BLaER1 (cell line): ENCODE data around the gene LCLAT1.
"Not testable (repeated sequence)": the region's sequence is repeated elsewhere in the genome, so short reads cannot be mapped to it uniquely, and the experiment has no call there.

Source experiments
- H3K27ac ChIP-seq: shearing (Covaris generic); formaldehyde crosslinking; 2 replicates; pipeline ENCODE4 v1.8.1; 2022
- H3K27me3 ChIP-seq: shearing (Covaris generic); formaldehyde crosslinking; 2 replicates; pipeline ENCODE4 v1.8.1; 2022
- H3K36me3 ChIP-seq: shearing (Covaris generic); formaldehyde crosslinking; 2 replicates; pipeline ENCODE4 v1.8.1; 2022
- H3K4me1 ChIP-seq: shearing (Covaris generic); formaldehyde crosslinking; 2 replicates; pipeline ENCODE4 v1.8.1; 2022
- H3K4me2 ChIP-seq: shearing (Covaris generic); formaldehyde crosslinking; 2 replicates; pipeline ENCODE4 v1.8.1; 2022
- H3K4me3 ChIP-seq: shearing (Covaris generic); formaldehyde crosslinking; 2 replicates; pipeline ENCODE4 v1.8.1; 2022
- H3K9ac ChIP-seq: shearing (Covaris generic); formaldehyde crosslinking; 2 replicates; pipeline ENCODE4 v1.8.1; 2022
- H3K9me3 ChIP-seq: shearing (Covaris generic); formaldehyde crosslinking; 2 replicates; pipeline ENCODE4 v1.8.1; 2022
- H4K20me1 ChIP-seq: shearing (Covaris generic); formaldehyde crosslinking; 2 replicates; pipeline ENCODE4 v1.8.1; 2022
- Cebpa-rat ChIP-seq: shearing (Covaris generic); IDR thresholded peaks from 2 replicates; pipeline ENCODE4 v1.8.1; 2022

Gene LCLAT1

GRCh38 chr2:30465171-30465545, 18.1 kb downstream of the LCLAT1 start:
- no peak overlapping the region for H3K4me3 ChIP-seq
- H4K20me1 ChIP-seq = peaks cover 32% of the 10 kb centered on the region; the same call in 1 of the 2 replicates
- peaks cover 24% of the 10 kb centered on the region for H3K9me3 ChIP-seq
- H3K4me2 ChIP-seq = no peak overlapping the region
- no peak overlapping the region for H3K9ac ChIP-seq
- no peak overlapping the region for H3K27ac ChIP-seq
- no peaks in the 10 kb centered on the region for H3K27me3 ChIP-seq
- TF ChIP-seq Cebpa-rat = no peak
- peaks cover 12% of the 10 kb centered on the region for H3K36me3 ChIP-seq
- peaks cover 9% of the 10 kb centered on the region for H3K4me1 ChIP-seq

DNA sequence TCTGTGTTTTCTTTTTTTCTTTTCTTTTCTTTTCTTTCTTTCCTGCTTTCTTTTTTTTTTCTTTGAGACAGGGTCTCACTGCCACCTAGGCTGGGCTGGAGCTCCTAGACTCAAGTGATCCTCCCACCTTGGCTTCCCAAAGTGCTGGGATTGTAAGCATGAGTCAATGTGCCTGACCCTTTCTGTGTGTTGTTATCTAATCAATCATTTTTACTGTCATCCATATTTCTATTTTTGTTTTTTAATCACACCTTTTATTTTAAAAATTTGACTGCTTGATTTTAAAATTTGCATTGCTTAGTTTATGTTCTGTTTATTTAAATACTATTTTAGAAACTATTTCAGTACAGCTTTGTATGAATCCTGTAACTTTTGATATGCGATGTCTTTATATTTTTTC, 19.2 kb downstream of the LCLAT1 start:
- Histone ChIP-seq H3K36me3 (peaks cover 4% of the 10 kb centered on the region), H3K27me3 (no peaks in the 10 kb centered on the region), H3K27ac (no peak overlapping the region), H3K4me3 (no peak overlapping the region), H4K20me1 (0 out of 2 replicates have a peak, but pooled peaks cover 22% of the 10 kb centered on the region), H3K4me1 (peaks cover 9% of the 10 kb centered on the region), H3K4me2 (no peak overlapping the region), H3K9me3 (peaks cover 27% of the 10 kb centered on the region), H3K9ac (no peak overlapping the region)
- TF ChIP-seq Cebpa-rat = no peak

- not testable (repeated sequence) for H3K36me3 ChIP-seq, H3K4me1 ChIP-seq, H3K9ac ChIP-seq, H3K4me3 ChIP-seq, H3K27me3 ChIP-seq, H3K4me2 ChIP-seq, H3K27ac ChIP-seq
- Histone ChIP-seq H4K20me1 (0 out of 2 replicates have a peak, but pooled peaks cover 20% of the 10 kb centered on the region), H3K9me3 (peaks cover 23% of the 10 kb centered on the region)
Measured at GRCh38 chr2:30467062-30467826, 20.2 kb downstream of the LCLAT1 start.

GRCh38 chr2:30470426-30470825, 23.4 kb downstream of the LCLAT1 start:
- Histone ChIP-seq H3K36me3 (no peaks in the 10 kb centered on the region; the same call in 1 of the 2 replicates), H3K4me1 (no peaks in the 10 kb centered on the region), H3K9ac (no peak overlapping the region), H3K9me3 (peaks cover 23% of the 10 kb centered on the region), H3K4me3 (no peak overlapping the region), H3K27ac (no peak overlapping the region), H3K27me3 (no peaks in the 10 kb centered on the region), H3K4me2 (no peak overlapping the region), H4K20me1 (peaks cover 16% of the 10 kb centered on the region)
- no peak for TF ChIP-seq Cebpa-rat

DNA sequence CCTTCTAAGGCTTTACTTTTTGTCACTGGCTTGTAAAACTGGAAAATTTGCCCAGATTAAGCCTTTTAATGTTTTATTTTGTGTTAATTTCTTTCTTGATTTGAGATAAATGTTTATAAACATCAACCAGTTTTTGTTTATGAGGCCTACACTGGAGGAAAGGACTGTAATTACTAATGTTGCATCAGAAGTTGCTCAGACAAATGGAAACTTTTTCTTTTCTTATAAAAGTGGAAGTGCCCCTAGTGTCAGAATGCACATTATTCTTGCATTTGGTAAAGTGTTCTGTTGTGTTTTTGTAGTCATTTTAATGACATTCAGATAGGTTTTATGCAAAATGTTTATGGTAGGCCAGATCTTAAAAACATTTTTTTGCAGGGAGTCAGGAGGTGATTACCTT, 25.3 kb downstream of the LCLAT1 start:
- Histone ChIP-seq H3K27me3 (no peaks in the 10 kb centered on the region), H3K9ac (no peak overlapping the region), H3K4me3 (no peak overlapping the region), H3K4me2 (no peak overlapping the region), H3K27ac (no peak overlapping the region), H3K4me1 (no peaks in the 10 kb centered on the region), H3K9me3 (peaks cover 23% of the 10 kb centered on the region), H4K20me1 (peaks cover 24% of the 10 kb centered on the region), H3K36me3 (no peaks in the 10 kb centered on the region; the same call in 1 of the 2 replicates)
- no peak for TF ChIP-seq Cebpa-rat

DNA sequence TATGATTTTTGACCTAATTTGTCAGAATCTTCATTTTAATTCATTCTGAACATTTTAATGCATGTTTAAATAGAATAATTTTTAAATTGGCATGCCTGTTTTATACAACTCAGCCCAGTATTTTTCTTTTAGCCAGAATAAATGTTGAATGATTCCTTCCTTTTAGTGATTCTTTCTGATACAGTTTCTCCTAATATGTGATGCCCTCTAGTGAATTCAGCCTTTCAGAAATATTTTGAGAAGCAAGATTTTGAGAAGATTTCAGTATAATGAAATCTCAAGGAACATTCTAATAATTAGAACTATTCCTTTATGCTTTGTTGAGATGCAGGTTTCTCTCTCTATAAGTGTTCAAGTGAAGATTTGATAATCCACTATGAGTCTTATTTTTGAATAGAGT, 28.5 kb downstream of the LCLAT1 start:
- Histone ChIP-seq H3K27me3 (no peaks in the 10 kb centered on the region), H3K4me3 (no peak overlapping the region), H3K36me3 (peaks cover 4% of the 10 kb centered on the region; the same call in 1 of the 2 replicates), H3K4me2 (no peak overlapping the region), H3K9me3 (peaks cover under 1% of the 10 kb centered on the region; the same call in 1 of the 2 replicates), H3K4me1 (peaks cover 1% of the 10 kb centered on the region; the same call in 1 of the 2 replicates), H3K27ac (no peak overlapping the region), H3K9ac (no peak overlapping the region), H4K20me1 (peaks cover 24% of the 10 kb centered on the region)
- TF ChIP-seq Cebpa-rat = no peak

DNA sequence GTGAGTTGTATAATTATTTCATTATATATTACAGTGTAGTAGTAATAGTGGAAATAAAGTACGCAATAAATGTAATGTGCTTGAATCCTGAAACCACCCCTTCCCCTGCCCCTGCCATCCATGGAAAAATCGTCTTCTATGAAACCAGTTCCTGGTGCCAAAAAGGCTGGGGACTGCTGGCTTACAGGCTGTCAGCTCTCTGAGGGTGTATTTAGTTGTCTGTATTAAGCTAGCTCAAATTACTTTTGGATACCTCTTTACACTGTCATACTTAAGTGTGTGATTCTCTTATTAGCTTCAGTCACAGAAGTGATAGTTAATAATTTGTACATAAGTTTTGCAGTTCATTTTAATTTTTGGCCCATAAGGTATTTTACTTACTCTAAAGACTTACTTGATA, 29.6 kb downstream of the LCLAT1 start:
- H4K20me1 ChIP-seq = peaks cover 24% of the 10 kb centered on the region
- no peak overlapping the region for H3K4me3 ChIP-seq
- H3K27ac ChIP-seq = no peak overlapping the region
- peaks cover 12% of the 10 kb centered on the region for H3K4me1 ChIP-seq
- H3K27me3 ChIP-seq = no peaks in the 10 kb centered on the region
- no peak overlapping the region for H3K4me2 ChIP-seq
- TF ChIP-seq Cebpa-rat = no peak
- peaks cover 4% of the 10 kb centered on the region; the same call in 1 of the 2 replicates for H3K36me3 ChIP-seq
- H3K9ac ChIP-seq = no peak overlapping the region
- H3K9me3 ChIP-seq = no peaks in the 10 kb centered on the region

DNA sequence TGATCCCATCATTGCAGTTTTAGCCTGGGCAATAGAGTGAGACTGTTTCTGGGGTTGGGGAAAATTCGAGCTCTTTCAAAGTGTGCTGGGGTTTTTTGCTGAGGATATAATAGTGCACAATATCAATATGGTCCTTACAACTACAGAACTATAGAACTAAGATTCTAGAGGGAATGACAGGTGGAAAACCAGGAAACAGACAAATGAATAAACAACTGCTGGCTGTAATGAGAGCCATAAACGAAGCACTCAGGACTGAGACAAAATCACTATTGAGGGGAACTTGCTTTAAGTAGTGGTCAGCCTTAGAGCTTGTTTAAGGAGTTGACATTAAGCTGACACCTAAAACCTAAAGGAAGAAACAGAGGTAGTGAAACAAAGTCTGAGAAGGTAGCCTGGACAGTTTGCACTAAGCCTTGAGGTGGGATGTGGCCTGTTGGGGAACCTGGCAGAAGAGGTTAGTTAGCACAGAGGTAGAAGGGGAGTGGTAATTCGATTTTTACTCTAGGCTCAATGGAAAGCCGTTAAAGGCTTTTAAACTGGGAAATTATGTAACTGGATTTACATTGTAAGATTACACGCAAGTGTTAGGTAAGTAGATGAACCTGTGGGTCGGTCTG, 33.8 kb downstream of the LCLAT1 start:
- Histone ChIP-seq H3K27me3 (no peaks in the 10 kb centered on the region), H3K4me2 (peak overlapping the region; percentile 63), H4K20me1 (0 out of 2 replicates have a peak, but pooled peaks cover 7% of the 10 kb centered on the region), H3K9ac (no peak overlapping the region), H3K9me3 (no peaks in the 10 kb centered on the region), H3K27ac (no peak overlapping the region), H3K4me3 (no peak overlapping the region), H3K4me1 (peaks cover 35% of the 10 kb centered on the region), H3K36me3 (peaks cover 4% of the 10 kb centered on the region; the same call in 1 of the 2 replicates)
- no peak for TF ChIP-seq Cebpa-rat

GRCh38 chr2:30481323-30481800, 34.3 kb downstream of the LCLAT1 start:
- Histone ChIP-seq H4K20me1 (0 out of 2 replicates have a peak, but pooled peaks cover 1% of the 10 kb centered on the region), H3K9ac (no peak overlapping the region), H3K4me1 (peaks cover 35% of the 10 kb centered on the region), H3K4me3 (no peak overlapping the region), H3K27ac (peak overlapping the region; percentile 28; the same call in 1 of the 2 replicates), H3K9me3 (no peaks in the 10 kb centered on the region), H3K4me2 (peak overlapping the region; percentile 63), H3K36me3 (peaks cover 6% of the 10 kb centered on the region), H3K27me3 (no peaks in the 10 kb centered on the region)
- TF ChIP-seq Cebpa-rat = no peak

- H3K9ac ChIP-seq = no peak overlapping the region
- no peaks in the 10 kb centered on the region for H4K20me1 ChIP-seq
- H3K4me3 ChIP-seq = no peak overlapping the region
- H3K9me3 ChIP-seq = no peaks in the 10 kb centered on the region
- H3K4me1 ChIP-seq = peaks cover 35% of the 10 kb centered on the region
- H3K36me3 ChIP-seq = peaks cover 9% of the 10 kb centered on the region
- H3K27ac ChIP-seq = peak overlapping the region; percentile 28; the same call in 1 of the 2 replicates
- TF ChIP-seq Cebpa-rat = no peak
- no peaks in the 10 kb centered on the region for H3K27me3 ChIP-seq
- H3K4me2 ChIP-seq = peak overlapping the region; percentile 63
Measured at GRCh38 chr2:30482011-30482410, 35.0 kb downstream of the LCLAT1 start.
